ENCODE results near the gene SLIT3. TPM values are rescaled to one million over a fixed set of nuclear protein-coding genes. Genes with fewer than 3 reads are reported as not detected.
A peak's percentile ranks its signal among the peaks of the same experiment; 100 is the strongest.

SLIT3 gene
- total RNA-seq, 4 donors from 2014 or later, result 10.8 to 30.8 (median 18.4) TPM

GRCh38 chr5:168960497-168960896, 340.4 kb downstream of the SLIT3 start:
- H3K36me3 ChIP-seq, result no peaks in the 10 kb centered on the region
- H3K27ac ChIP-seq, result no peak overlapping the region
- H3K4me1 ChIP-seq, result no peaks in the 10 kb centered on the region
- TF ChIP-seq POLR2A (IDR thresholded peaks at IDR 0.05) (no peak), POLR2AphosphoS5 (IDR thresholded peaks at IDR 0.05) (no peak), EP300 (IDR thresholded peaks at IDR 0.05) (no peak)
- TF ChIP-seq, protein P1, sequence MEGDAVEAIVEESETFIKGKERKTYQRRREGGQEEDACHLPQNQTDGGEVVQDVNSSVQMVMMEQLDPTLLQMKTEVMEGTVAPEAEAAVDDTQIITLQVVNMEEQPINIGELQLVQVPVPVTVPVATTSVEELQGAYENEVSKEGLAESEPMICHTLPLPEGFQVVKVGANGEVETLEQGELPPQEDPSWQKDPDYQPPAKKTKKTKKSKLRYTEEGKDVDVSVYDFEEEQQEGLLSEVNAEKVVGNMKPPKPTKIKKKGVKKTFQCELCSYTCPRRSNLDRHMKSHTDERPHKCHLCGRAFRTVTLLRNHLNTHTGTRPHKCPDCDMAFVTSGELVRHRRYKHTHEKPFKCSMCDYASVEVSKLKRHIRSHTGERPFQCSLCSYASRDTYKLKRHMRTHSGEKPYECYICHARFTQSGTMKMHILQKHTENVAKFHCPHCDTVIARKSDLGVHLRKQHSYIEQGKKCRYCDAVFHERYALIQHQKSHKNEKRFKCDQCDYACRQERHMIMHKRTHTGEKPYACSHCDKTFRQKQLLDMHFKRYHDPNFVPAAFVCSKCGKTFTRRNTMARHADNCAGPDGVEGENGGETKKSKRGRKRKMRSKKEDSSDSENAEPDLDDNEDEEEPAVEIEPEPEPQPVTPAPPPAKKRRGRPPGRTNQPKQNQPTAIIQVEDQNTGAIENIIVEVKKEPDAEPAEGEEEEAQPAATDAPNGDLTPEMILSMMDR (IDR thresholded peaks at IDR 0.05), result no peak
- no peaks in the 10 kb centered on the region for H3K9me3 ChIP-seq
- DNase-seq (ENCODE audit: low spot score in 2 of 2), result no peak
- no peak overlapping the region for H3K4me3 ChIP-seq
- no peaks in the 10 kb centered on the region for H3K27me3 ChIP-seq
- 48% methylated on average over 2 of the region's 2 CpGs for WGBS

- TF ChIP-seq POLR2A (IDR thresholded peaks at IDR 0.05), result no peak
- TF ChIP-seq POLR2AphosphoS5 (IDR thresholded peaks at IDR 0.05), result no peak
- TF ChIP-seq, protein P1 (IDR thresholded peaks at IDR 0.05), result no peak
- no peak for DNase-seq (ENCODE audit: low spot score in 2 of 2)
- Histone ChIP-seq H3K4me3 (no peak overlapping the region), H3K4me1 (no peaks in the 10 kb centered on the region), H3K27ac (no peak overlapping the region), H3K9me3 (no peaks in the 10 kb centered on the region), H3K36me3 (no peaks in the 10 kb centered on the region), H3K27me3 (no peaks in the 10 kb centered on the region)
- WGBS, result 93% methylated on average over 5 of the region's 5 CpGs
Measured at GRCh38 chr5:168953351-168953750, 347.6 kb downstream of the SLIT3 start.

DNA sequence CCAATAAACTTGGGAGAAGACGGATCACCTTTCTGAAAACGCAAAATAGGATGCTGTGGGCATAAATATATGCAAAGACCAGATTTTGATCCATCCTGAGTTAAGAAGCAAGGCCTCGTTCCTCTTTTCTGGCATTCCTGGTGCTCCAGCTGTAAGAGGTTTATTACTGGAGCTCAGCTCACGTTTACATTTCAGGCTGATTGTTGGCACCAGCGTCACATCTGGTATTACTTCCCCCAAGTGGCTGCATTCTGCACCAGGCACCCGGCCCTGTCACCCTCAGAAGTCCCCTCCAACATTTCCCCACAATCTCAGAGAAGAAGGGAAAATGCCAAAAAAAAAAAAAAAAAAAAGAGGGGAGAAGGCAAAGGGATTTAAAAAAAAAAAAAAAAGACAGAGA, 348.7 kb downstream of the SLIT3 start:
- H3K4me1 ChIP-seq, result no peaks in the 10 kb centered on the region
- no peak overlapping the region for H3K4me3 ChIP-seq
- TF ChIP-seq EP300 (IDR thresholded peaks at IDR 0.05) (no peak), POLR2AphosphoS5 (IDR thresholded peaks at IDR 0.05) (no peak), POLR2A (IDR thresholded peaks at IDR 0.05) (no peak)
- TF ChIP-seq, protein P1 (IDR thresholded peaks at IDR 0.05), result no peak
- H3K27ac ChIP-seq, result no peak overlapping the region
- DNase-seq (ENCODE audit: low spot score in 2 of 2), result no peak
- no peaks in the 10 kb centered on the region for H3K27me3 ChIP-seq
- H3K36me3 ChIP-seq, result no peaks in the 10 kb centered on the region
- 65% methylated on average over 6 of the region's 6 CpGs for WGBS
- H3K9me3 ChIP-seq, result no peaks in the 10 kb centered on the region

DNA sequence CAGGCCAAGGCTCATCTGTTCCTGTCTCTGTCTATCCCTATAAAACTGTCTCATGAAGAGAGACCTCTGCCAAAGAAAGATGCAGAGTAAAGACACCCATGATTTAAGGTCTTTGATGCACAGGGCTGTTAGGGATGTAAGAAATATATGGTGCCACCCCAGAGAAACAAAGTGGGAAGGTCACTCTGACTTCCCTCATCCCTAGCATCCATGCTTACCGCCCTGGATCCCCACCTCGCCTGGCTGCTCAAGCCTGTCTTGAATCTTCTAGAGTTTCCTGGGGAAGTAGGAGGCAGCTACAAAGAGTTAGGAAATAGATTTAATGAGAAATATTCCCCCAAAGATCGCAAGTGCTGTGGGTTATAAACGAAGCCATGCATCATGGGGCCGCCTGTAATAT, 349.2 kb downstream of the SLIT3 start:
- no peaks in the 10 kb centered on the region for H3K9me3 ChIP-seq
- WGBS, result 92% methylated on average over 5 of the region's 5 CpGs
- H3K27ac ChIP-seq, result no peak overlapping the region
- H3K27me3 ChIP-seq, result no peaks in the 10 kb centered on the region
- no peaks in the 10 kb centered on the region for H3K36me3 ChIP-seq
- DNase-seq (ENCODE audit: low spot score in 2 of 2), result no peak
- TF ChIP-seq EP300 (IDR thresholded peaks at IDR 0.05) (no peak), POLR2AphosphoS5 (IDR thresholded peaks at IDR 0.05) (no peak), POLR2A (IDR thresholded peaks at IDR 0.05) (no peak)
- TF ChIP-seq, protein P1 (IDR thresholded peaks at IDR 0.05), result no peak
- H3K4me3 ChIP-seq, result no peak overlapping the region
- no peaks in the 10 kb centered on the region for H3K4me1 ChIP-seq

DNA sequence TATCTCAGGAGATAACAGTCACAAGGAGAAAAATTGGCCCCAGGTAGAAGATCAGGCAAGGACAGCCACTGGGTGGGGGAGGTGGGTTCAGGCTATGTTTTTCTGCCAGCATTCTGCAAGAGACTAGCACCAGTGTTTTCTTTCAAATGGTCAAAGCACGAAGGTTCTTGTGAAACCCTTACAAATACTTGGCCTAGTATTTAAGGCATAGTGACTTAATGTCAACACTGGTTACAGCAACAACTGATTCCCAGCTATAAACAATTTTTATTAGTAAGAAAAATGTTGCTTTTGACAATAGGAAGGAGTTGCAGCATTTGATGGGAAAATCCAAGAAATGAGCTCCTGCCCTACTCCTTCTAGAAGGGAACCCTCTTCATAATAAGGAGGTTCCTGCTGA, 349.6 kb downstream of the SLIT3 start:
- no peaks in the 10 kb centered on the region for H3K27me3 ChIP-seq
- no peak for DNase-seq (ENCODE audit: low spot score in 2 of 2)
- no peak overlapping the region for H3K27ac ChIP-seq
- H3K4me1 ChIP-seq, result no peaks in the 10 kb centered on the region
- no peaks in the 10 kb centered on the region for H3K36me3 ChIP-seq
- H3K9me3 ChIP-seq, result no peaks in the 10 kb centered on the region
- TF ChIP-seq EP300 (IDR thresholded peaks at IDR 0.05) (no peak), POLR2AphosphoS5 (IDR thresholded peaks at IDR 0.05) (peak in 2 of 3 donors; percentile 20 to 23), POLR2A (IDR thresholded peaks at IDR 0.05) (no peak)
- TF ChIP-seq, protein P1 (IDR thresholded peaks at IDR 0.05), result no peak
- 50% methylated on average over 1 of the region's 1 CpG for WGBS
- H3K4me3 ChIP-seq, result no peak overlapping the region

Data from suprapubic skin (tissue), 4 donors.